22Rv1 (cell line): Measurements from ENCODE around the gene FAM135A.

Source experiments
- CTCF ChIP-seq: fragments of 450-650 bp; IDR thresholded peaks from 2 replicates; pipeline ENCODE4 v1.5.1; 2017; ENCODE audit warnings: mild to moderate bottlenecking
- ZFX ChIP-seq: fragments of 450-650 bp; IDR thresholded peaks from 2 replicates; pipeline ENCODE4 v1.6.1; 2017; ENCODE audit warnings: antibody characterized with exemption, borderline replicate concordance

GRCh38 chr6:70415660-70416059 lies 2.4 kb downstream of the FAM135A start:
- TF ChIP-seq CTCF = no peak
- no peak for TF ChIP-seq ZFX
